AG20443 (cell line): ENCODE measurements around the gene ADAMTS18.

ENCODE experiments used
- DNase-seq: peaks from one replicate; pipeline ENCODE4 v3.0.0; 2012; ENCODE audit warnings: low spot score, mixed read lengths

ADAMTS18 gene

DNA sequence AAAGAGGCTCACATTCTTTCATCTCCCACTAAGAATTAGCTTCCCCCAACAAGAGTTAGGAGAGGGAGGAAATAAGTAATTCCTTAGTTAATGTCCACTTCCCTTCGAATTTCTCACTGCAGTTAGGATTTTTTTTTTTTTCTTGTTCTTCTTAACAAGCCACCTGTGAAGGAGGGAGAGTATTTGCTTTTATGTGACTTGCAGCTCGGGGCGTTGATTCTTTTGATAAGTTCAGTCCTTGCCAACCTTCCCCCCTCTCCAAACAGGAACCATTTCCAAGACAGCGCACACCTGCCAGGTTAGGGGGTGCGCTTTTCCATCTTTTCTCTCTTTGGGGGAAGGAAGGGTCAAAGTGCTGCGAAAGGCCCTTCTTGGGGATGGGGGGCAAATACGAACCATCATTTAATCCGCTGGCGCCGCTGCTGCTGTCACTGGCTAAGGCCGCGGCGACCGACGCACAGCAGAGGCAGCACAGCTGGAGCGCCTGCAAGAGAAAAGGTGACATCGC, 758 bp downstream of the ADAMTS18 start:
- no peak for DNase-seq

DNA sequence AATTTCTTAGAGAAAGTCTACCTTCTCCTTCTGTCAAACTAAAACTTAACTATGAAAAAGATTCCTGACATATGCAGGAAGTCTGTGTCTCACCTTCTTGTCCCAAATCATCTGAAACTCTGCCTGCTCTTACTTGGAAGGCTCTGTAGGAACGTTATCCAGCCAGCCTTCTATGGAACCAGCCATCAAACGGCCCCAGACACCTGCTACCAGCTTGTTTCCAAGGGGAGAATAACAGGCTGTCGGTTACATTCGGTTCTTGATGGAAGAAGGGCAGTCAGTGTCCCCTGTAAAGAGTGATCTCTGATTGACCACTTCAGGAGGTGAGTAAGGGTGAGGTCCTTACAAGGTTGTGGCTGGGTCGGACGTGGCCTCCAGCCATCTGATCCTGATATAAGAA, 1.7 kb downstream of the ADAMTS18 start:
- no peak for DNase-seq

GRCh38 chr16:77432264-77432663, 2.6 kb downstream of the ADAMTS18 start:
- no peak for DNase-seq

DNA sequence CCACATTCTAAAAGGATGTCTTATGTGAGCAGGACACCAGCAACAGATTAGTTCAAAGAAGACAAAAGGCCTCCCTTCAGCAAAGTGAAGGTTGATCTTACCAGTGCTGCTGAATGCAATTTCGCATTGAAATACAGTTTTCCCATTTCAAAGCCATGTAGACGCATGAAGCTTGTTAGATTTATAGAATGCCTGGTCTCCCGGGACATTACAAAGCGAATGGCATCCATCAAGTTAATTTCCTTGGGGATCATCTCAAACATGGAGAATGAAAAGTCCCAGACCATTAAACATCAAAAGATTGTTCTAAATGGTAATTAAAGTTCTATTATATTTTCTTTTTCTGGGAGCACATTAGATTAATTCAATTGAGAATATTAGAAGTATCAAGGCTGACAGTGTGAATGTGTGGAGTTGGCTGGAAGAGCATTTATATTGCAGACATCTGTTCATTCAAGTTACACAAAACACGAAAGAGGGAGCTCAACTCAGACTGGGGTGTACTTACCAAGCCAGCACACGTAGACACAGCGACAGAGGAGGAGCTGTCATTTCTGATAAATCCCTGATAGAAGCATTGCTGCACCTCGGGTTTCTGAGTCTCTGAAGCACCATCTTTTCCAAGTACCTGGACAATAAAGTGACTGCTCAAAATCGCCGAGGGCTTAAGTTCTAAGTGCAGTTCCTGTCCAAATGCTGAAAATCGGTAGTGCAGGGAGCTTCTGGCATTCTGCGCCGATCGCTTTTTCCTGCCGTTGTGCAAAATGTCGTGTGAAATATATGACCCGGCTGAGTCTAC, 3.8 kb downstream of the ADAMTS18 start:
- DNase-seq = peak; percentile 25

DNA sequence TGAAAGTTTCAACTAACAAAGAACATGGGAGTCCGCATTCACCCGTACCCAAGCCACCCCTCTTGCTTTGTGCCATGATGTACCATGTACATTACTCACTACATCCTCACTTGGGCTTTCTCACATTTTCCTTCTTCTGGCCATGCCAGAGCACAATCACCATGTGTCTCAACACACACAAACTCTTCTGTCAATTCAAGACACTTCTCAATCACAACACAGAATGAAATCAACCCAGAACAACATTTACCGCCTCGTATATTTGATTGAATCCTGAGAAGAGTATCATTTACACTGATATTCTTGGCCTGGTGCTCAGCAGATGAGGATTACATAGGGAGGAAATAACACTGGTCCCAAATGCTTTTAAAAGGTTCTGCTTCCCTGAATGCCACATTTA, 4.5 kb downstream of the ADAMTS18 start:
- DNase-seq = no peak

DNA sequence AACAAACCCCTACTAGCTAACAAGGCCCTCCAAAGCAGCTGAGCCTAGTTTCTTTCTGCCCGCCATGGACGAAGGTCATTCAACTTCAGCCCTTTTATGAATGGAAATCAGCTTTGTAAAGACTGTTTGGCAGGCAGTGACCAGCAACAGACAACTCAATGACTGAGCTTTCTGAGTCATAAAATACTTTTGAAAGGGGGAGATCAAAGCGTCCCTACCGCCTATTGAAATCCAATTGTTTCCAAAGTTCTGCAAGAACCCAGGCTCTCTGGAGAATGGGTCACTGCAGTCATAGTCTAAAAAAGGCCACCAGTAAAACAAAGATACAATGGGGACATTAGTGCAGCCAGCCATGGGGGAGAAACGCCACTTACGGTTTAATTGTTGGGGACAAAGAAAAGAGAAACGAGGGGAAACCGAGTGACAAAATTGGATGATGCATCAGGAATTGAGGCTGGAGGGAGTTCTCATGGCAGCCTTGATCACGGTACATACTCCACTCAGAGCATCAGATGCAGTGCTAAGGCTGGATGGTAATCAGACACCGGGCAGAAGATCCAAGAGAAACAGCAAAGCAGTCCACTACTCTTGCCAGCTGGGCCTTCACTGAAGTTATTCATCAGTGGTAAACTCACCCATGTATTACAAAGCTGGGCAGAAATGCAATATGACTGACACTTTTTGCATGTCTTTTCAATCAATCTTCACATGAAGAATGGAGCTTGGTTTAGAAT, 9.8 kb downstream of the ADAMTS18 start:
- no peak for DNase-seq

- no peak for DNase-seq
Observed at GRCh38 chr16:77422196-77422784, 12.5 kb downstream of the ADAMTS18 start.

DNA sequence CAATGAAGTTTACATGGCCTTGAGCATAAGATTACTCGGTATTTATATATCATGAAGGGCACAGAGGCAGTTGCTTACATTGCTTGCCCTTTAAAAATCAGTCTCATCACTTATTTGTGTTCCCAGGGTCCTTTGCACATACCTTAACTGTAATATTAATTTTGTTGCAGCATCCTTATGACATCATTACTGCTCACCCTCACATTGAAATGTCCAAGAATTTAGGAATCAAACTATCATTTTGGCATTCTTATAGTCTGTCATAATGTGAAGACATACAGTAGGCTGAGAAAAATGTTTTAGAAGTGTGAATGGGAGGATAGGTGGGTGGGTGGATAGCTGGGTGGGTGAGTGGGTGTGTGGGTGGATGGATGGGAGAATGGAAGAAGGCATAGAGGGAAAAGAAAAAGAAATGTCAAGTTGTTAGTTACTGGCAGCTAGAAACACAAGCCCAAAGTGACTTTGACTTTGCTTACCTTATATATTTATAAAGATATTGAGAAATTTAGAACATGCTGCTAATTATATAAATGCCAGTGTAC, 17.8 kb downstream of the ADAMTS18 start:
- no peak for DNase-seq

- no peak for DNase-seq
Observed at GRCh38 chr16:77414752-77415231, 20.0 kb downstream of the ADAMTS18 start.

DNA sequence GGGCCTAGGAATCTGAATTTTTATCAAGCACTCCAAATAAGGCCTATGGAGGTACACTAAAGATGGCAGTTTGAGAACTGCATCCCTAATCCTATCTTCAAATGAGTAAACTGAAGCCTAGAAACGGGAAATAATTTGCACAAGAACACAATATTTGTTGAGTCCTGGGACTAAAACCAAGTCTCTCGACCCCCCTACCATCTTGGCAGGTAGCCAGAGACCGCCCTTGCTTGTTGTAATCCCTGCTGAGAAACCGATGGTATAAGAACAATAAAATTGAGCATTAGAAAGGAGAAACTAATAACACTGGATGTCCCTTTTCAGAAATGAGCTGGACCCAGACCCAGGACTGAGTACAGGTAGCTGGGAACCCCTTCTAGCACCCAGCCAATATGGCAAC, 24.4 kb downstream of the ADAMTS18 start:
- DNase-seq = no peak

DNA sequence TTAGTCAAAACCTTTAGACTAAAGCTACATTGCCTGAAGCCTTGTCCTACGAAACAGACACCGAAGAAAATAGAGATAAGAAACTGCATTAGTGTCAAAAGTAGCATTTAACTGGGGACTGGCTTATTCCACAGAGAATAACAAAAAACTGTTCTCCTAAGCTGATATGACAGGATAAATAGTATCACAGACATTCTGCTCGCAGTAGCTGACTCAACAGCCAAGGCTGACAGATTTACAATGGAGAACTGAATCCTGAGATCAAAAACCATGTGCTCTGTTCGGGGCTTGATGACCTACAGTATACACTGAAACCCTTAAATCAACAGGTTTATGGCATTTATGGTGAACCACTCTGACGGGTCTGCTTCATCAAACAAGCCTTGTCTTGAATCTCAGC, 25.5 kb downstream of the ADAMTS18 start:
- DNase-seq = no peak

GRCh38 chr16:77408607-77409006, 26.2 kb downstream of the ADAMTS18 start:
- DNase-seq = no peak

DNA sequence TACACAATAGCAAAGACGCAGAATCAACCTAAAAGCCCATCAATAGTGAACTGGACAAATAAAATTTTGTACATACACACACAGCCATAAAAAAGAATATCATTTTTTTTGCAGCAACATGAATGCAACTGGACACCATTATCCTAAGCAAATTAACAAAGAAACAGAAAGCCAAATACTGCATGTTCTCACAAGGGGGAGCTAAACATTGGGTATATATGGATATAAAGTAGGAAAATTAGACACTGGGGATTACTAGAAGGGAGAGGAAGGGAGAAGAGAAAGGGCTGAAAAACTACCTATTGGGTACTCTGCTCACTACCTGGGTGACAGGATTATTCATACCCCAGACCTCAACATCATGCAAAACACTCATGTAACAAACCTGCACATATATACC, 28.2 kb downstream of the ADAMTS18 start:
- DNase-seq = no peak

DNA sequence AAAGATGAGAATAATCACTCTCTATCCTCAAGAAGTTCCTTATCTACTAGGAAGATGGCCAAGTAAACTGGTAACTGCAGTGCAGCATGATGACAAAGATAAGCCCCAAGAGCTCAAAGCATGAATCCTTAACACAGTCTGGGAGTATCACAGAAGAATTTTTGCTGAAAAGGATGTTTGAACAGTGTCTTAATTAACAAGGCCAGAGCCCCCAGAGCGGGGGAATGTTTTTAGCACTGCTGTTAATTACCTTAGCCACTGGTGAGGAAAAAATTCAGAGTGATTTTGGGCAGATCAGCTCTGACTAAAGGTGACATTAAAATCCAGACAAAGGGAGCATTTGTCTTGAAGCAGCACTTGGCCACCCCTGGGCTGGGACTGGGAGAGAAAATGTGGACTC, 30.1 kb downstream of the ADAMTS18 start:
- no peak for DNase-seq

DNA sequence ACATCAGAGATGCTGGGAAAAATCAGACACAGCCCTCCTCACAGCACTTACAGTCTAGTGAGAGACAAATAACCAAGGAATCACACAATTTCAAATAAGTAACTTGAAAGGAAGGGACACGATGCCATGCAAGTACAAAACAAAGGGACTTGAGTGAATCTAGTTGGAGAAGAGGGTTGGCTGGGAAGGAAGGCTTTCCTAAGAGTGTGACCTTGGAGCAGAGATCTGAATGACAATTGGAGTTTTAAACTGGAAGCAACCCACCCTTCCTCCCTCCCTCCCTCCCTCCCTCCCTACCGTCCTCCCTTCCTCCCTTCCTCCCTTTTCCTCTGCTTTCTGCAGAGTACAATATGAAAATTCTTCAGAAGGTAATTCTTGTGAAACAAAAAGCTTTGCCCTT, 31.1 kb downstream of the ADAMTS18 start:
- DNase-seq = no peak

DNA sequence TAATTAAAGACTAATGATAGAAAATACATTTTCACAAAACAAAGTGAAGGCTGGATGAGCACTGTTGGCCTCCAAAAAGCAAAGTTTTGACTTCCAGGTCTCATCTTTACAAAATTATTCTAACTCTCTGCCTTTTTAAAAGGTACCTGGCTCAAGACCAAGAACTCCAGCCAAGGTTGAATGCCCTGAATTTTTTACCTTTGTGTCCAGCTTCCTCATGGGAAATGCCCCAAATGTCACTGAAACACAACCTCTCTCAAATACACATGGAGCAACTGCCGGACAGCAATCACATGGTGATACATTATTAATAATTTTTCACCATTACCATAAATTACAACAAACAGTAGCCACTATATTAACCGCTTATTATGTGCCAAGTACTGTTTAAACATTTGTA, 32.2 kb downstream of the ADAMTS18 start:
- DNase-seq = no peak

DNA sequence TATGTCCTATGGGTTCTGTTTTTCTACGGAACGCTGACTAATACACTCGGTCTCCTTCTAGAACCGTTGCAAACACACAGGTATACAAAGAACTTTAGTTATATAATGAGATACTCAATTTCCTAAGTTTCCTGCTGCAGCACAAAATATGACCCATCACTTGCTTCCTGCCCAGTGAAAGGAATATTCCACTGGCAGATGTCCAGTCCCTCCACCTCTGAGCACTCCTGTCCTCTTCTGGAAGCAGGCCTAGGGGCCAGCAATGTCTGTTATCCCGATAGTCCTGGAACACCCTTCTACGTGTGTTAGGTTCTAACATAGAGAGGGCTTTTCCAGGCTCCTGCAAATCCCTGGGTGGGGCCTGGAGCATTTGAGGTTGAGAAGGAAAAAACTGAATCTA, 32.7 kb downstream of the ADAMTS18 start:
- no peak for DNase-seq

DNA sequence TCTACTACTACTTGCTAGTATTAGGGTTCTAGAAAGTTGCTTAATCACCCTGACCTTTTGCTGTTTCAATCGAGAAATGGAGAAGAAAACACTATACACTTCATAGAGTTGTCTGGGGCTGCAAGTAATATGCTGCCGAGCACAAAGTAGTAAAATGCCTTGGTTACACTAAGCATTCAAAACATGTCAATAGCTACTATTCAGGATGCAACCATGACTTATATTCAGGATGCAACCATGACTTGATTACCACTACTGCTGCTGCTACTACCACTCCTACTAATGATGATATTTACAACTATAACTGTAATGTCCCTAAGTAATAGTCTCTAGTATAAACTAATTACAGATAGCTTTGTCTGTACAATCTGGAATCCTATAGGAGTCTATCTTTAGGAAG, 35.3 kb downstream of the ADAMTS18 start:
- DNase-seq = no peak

- DNase-seq = no peak
Observed at GRCh38 chr16:77399066-77399465, 35.8 kb downstream of the ADAMTS18 start.

DNA sequence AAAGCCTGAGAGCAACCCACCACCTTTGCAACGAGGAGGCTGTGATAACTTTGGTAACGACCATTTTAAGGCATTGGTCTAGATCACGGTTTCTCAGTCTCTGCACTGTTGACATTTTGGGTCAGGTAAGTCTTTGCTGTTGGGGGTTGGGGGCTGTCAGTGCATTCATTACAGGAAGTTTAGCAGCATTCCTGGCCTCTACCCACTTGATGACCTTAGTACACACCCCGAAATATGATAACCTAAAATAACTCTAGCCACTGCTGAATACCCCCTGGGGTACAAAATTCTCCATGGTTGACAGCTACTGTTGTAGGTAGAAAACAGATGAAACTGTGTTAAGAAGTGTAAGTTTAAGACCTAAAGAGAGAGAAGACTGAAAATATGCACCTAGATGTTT, 36.3 kb downstream of the ADAMTS18 start:
- DNase-seq = no peak

DNA sequence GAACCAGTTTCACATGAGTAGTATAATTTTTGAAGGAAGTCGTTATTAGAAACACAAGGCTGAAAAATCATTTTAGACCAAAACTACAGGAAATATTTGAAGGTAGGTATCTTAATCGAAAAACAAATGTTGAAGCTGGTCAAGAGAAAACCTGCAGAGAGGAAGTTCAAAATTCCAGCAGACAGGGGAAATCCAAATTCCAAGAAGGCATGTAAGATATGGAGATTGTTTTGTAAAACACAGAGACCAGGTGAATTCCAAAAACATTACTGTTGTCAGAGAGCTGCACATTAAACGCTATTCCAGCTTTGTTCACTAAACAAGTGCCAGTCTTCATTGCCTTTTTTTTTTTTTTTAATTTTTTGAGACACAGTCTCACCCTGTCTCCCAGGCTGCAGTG, 38.4 kb downstream of the ADAMTS18 start:
- DNase-seq = no peak

DNA sequence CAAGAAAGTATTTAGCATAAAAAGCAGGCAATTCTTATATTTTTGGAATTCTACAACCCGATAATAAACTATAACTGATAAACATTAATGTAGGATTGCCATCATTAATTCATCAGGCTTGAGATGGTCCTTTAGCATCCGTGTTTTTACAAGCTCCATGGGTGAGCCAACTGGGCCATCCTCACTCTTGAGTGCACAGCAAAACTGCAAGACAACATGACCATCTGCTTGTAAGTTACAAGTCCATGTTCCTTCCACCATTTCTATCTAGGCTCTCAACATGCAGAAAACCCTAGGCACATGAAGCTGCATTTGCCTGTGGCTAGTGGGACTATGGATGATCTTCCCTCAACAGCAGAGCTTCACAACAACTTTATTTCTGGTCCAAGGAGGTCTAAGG, 40.1 kb downstream of the ADAMTS18 start:
- no peak for DNase-seq

GRCh38 chr16:77393955-77394354, 40.9 kb downstream of the ADAMTS18 start:
- DNase-seq = no peak
